Activated naive CD8-positive, alpha-beta T cell treated with anti-CD3 and anti-CD28 coated beads, Interleukin-2, amount 50 U/mL, for 24 hours (primary cell): ENCODE measurements around the gene TATDN2.

Experiments used
- ATAC-seq: fragments of 150-1000 bp; cut with Tn5 transposase; one replicate; pipeline ENCODE4 v1.10.0; 2021
- DNase-seq: peaks from one replicate; pipeline ENCODE4 v3.0.0; 2021
- H3K27ac Mint-ChIP-seq: one replicate; pipeline ENCODE4 v1.8.0; 2021; ENCODE audit warnings: mild to moderate bottlenecking, mixed read lengths
- H3K27me3 Mint-ChIP-seq: one replicate; pipeline ENCODE4 v1.8.0; 2021; ENCODE audit warnings: mixed read lengths
- H3K36me3 Mint-ChIP-seq: one replicate; pipeline ENCODE4 v1.8.0; 2021; ENCODE audit warnings: low read depth, mixed read lengths
- H3K4me1 Mint-ChIP-seq: one replicate; pipeline ENCODE4 v1.8.0; 2021; ENCODE audit warnings: mixed read lengths
- H3K4me3 Mint-ChIP-seq: one replicate; pipeline ENCODE4 v1.8.0; 2021; ENCODE audit warnings: mild to moderate bottlenecking, moderate library complexity, mixed read lengths
- H3K9me3 Mint-ChIP-seq: one replicate; pipeline ENCODE4 v1.8.0; 2021; ENCODE audit warnings: mixed read lengths

Gene TATDN2

DNA sequence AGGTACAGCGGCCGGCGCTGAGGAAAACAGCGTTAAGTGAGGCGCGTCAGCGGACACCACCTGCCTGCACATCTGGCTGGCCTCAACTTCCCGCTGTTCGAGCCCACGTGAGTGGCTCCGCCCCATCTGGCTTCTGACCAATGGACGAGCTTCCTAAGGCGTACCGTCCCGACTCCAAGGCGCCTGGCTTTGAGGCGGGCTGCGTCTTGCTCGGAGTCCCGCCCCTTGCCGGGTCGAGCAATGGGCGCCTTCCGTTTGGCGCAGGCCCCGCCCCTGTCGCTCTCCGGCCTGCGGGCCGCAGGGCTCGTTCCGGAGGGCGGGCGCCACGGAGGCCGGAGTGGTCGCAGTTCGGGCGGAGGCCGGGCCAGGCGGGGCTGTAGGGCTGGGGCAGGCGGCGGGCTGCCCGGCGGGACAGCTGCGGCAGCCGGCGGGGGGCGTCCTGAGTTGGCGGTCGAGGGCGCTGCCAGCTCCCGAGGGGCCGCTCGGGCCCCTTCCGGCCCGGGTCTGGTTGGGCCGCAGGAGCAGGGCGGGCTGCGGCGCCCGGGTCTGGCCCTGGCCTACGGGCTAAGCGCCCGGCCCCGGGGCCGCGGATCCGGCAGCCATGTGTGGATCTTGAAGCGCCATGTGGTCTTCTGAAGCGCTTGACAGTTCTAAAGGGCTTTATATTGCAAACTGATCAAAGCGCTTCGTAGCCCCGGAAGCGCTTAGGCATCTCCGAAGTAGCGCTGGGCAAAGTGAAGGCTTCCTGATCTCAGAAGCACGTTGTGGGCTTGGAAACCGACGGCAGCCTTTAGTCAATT is at the start of gene TATDN2:
TATDN2 (plus strand) TSS at position 276 of the 800 bp plus-strand sequence. CDS start 742 bp downstream, outside the sequence.
- H3K27ac Mint-ChIP-seq, result peak within 1 kb of the TSS; percentile 95
- peaks cover 75% of the 10 kb centered on the region for H3K36me3 Mint-ChIP-seq
- H3K9me3 Mint-ChIP-seq, result peaks cover 24% of the 10 kb centered on the region
- H3K27me3 Mint-ChIP-seq, result no peaks in the 10 kb centered on the region
- H3K4me1 Mint-ChIP-seq, result peaks cover 66% of the 10 kb centered on the region
- H3K4me3 Mint-ChIP-seq, result peak within 1 kb of the TSS; percentile 96
- DNase-seq, result peak; percentile 92
- ATAC-seq, result peak; percentile 87

DNA sequence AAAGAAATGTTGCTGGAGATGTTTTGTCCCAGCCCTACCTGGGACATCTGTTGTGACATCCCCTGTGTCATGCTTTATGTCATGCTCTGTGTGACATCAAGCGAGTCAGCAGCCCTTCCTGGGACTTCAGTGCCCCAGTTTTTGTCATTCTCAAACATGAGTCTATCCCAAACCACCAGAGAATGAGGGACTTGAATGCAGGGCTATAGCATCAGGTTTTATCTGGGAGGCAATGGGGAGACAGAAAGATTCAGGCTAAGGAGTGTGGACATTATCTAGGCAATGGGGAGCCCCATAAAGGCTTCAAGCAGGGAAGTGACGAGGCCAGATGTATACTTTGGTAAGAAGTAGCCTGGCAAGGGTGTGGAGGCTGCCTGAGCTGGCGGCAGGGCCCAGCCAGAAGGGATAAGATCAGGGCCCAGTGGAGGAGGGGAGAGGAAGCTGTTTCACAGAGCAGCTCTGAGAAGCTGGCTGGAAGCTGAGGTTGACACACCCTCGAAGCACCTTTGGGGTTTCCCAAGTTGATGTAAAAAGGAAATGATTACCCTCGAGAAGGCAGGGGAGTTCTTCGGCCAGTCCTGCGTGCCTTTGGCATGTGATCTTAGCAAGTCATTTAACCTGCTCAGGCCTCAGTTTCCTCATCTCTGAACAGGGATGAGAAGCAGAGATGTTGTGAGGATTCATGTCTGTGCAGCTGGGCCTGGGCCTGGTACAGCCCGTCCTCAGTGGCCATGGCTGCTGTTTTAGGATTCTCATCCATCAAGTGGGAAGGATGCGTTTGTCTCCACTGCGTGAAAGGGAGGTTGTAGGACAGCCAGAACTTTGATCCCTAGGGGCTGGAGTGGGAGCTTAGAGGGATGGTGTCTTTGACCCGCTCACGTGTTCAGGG is 49.3 kb upstream of the TATDN2 start:
- H3K27ac Mint-ChIP-seq, result peak overlapping the region; percentile 93

GRCh38 chr3:10204921-10205320 is 43.3 kb upstream of the TATDN2 start:
- Mint-ChIP-seq H3K4me3 (no peak overlapping the region), H3K36me3 (peaks cover 11% of the 10 kb centered on the region), H3K27ac (no peak overlapping the region), H3K4me1 (peaks cover 35% of the 10 kb centered on the region), H3K9me3 (no peaks in the 10 kb centered on the region), H3K27me3 (no peaks in the 10 kb centered on the region)
- ATAC-seq (no peak), DNase-seq (no peak)

More for the DNA sequence above, 49.3 kb upstream of the TATDN2 start:
- DNase-seq (peak; percentile 73), ATAC-seq (peak; percentile 93)
- peak overlapping the region; percentile 15 for H3K4me3 Mint-ChIP-seq
- peaks cover 8% of the 10 kb centered on the region for H3K36me3 Mint-ChIP-seq
- H3K27me3 Mint-ChIP-seq, result no peaks in the 10 kb centered on the region
- H3K4me1 Mint-ChIP-seq, result peaks cover 77% of the 10 kb centered on the region
- no peaks in the 10 kb centered on the region for H3K9me3 Mint-ChIP-seq

DNA sequence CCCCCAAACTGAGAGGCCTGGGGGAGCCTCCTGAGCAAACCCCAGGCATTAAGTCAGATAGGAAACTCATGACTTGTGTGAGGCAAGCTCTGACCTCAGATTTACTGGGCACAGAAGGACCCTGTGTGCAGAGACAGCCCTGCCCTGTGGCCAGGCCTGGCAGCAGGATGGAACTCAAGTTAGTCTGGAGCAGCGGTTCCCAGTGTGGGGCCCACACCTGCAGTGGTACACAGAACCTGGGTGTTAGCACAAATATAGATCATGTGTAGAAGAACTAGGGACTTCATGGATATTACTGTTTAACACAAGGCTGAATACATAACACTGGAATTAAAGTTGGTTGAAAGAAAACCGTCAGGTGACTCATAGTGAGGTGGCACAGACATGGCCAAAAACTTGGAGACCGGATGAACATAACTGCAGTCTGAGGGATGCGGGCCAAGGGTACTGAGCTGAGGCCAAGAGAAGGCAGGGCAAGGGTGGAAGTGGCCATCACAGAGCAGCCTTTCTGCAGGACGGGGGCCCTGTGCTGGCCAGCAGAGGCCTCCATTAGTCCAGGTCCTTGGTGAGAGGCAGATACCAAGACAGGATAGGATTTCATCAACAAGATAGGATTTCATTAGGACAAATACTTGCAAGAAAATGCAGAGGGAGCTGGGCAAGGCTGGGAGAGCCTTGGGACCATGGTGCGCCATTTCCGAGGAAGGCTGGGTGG is 42.7 kb upstream of the TATDN2 start:
- no peak overlapping the region for H3K4me3 Mint-ChIP-seq
- DNase-seq (no peak), ATAC-seq (peak; percentile 30)

GRCh38 chr3:10206166-10206511 is 42.1 kb upstream of the TATDN2 start:
- ATAC-seq (no peak), DNase-seq (no peak)
- Mint-ChIP-seq H3K36me3 (peaks cover 11% of the 10 kb centered on the region), H3K27ac (no peak overlapping the region), H3K27me3 (no peaks in the 10 kb centered on the region), H3K9me3 (no peaks in the 10 kb centered on the region), H3K4me1 (peaks cover 29% of the 10 kb centered on the region), H3K4me3 (no peak overlapping the region)

More for the DNA sequence above, 42.7 kb upstream of the TATDN2 start:
- H3K27me3 Mint-ChIP-seq, result no peaks in the 10 kb centered on the region
- H3K36me3 Mint-ChIP-seq, result peaks cover 11% of the 10 kb centered on the region
- H3K4me1 Mint-ChIP-seq, result peaks cover 32% of the 10 kb centered on the region
- H3K27ac Mint-ChIP-seq, result peak overlapping the region; percentile 41
- no peaks in the 10 kb centered on the region for H3K9me3 Mint-ChIP-seq

- H3K27ac Mint-ChIP-seq, result peak overlapping the region; percentile 48
- DNase-seq, result no peak
These were observed 35.0 kb upstream of the TATDN2 start for GRCh38 chr3:10213156-10213792.

GRCh38 chr3:10215578-10216368 is 32.5 kb upstream of the TATDN2 start:
- ATAC-seq (no peak), DNase-seq (no peak)
- H3K4me3 Mint-ChIP-seq, result no peak overlapping the region
- H3K4me1 Mint-ChIP-seq, result peaks cover 8% of the 10 kb centered on the region
- H3K36me3 Mint-ChIP-seq, result peaks cover 25% of the 10 kb centered on the region
- H3K27ac Mint-ChIP-seq, result peak overlapping the region; percentile 2
- H3K9me3 Mint-ChIP-seq, result peaks cover 6% of the 10 kb centered on the region
- H3K27me3 Mint-ChIP-seq, result no peaks in the 10 kb centered on the region

More at GRCh38 chr3:10213156-10213792, 35.0 kb upstream of the TATDN2 start:
- ATAC-seq, result no peak
- Mint-ChIP-seq H3K9me3 (peaks cover 6% of the 10 kb centered on the region), H3K36me3 (peaks cover 24% of the 10 kb centered on the region), H3K4me3 (no peak overlapping the region), H3K27me3 (no peaks in the 10 kb centered on the region), H3K4me1 (peaks cover 3% of the 10 kb centered on the region)

DNA sequence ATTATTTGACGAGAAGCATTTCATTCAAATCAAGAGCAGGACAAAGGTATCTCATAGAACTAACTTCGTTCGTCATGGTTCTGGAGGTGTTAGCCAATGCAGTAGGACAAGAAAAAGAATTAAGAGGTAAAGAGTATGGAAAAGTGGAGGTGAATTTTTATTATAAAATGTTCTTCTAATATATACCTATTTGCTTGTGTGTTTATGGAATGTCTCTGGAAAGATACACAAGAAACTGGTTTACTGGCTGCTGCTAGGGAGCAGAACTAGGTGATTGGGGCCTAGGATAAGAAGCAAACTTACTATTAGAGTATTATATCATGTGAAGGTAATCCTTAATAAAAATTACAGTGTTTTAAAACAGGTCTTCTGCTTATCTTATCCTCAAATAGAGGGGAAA is 30.9 kb upstream of the TATDN2 start:
- Mint-ChIP-seq H3K27me3 (no peaks in the 10 kb centered on the region), H3K4me1 (peaks cover 19% of the 10 kb centered on the region), H3K27ac (no peak overlapping the region), H3K36me3 (peaks cover 25% of the 10 kb centered on the region), H3K4me3 (no peak overlapping the region), H3K9me3 (peaks cover 6% of the 10 kb centered on the region)
- DNase-seq (no peak), ATAC-seq (no peak)

DNA sequence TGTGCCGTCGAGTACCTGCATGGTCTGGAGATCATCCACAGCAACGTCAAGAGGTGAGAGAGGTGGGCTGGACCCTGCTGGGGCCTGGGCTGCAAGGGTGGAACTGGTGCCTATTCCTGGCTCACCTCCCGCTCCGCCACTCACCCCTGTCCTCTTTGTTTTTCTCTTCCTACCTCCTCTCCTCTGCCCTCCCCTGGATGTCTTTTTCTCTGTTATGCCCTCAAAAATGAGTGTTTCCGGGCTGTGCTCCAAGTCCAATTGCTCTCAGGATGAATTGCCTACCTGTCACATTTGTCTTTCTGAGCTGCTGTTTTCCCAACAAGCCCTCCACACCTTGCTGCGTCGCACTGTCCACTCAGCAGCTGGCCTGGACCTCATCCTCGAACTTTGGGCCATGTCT is 28.5 kb upstream of the TATDN2 start:
- Mint-ChIP-seq H3K9me3 (peaks cover 6% of the 10 kb centered on the region), H3K27me3 (no peaks in the 10 kb centered on the region), H3K4me3 (no peak overlapping the region), H3K4me1 (peaks cover 39% of the 10 kb centered on the region), H3K27ac (peak overlapping the region; percentile 35), H3K36me3 (peaks cover 29% of the 10 kb centered on the region)
- DNase-seq, result no peak
- no peak for ATAC-seq

DNA sequence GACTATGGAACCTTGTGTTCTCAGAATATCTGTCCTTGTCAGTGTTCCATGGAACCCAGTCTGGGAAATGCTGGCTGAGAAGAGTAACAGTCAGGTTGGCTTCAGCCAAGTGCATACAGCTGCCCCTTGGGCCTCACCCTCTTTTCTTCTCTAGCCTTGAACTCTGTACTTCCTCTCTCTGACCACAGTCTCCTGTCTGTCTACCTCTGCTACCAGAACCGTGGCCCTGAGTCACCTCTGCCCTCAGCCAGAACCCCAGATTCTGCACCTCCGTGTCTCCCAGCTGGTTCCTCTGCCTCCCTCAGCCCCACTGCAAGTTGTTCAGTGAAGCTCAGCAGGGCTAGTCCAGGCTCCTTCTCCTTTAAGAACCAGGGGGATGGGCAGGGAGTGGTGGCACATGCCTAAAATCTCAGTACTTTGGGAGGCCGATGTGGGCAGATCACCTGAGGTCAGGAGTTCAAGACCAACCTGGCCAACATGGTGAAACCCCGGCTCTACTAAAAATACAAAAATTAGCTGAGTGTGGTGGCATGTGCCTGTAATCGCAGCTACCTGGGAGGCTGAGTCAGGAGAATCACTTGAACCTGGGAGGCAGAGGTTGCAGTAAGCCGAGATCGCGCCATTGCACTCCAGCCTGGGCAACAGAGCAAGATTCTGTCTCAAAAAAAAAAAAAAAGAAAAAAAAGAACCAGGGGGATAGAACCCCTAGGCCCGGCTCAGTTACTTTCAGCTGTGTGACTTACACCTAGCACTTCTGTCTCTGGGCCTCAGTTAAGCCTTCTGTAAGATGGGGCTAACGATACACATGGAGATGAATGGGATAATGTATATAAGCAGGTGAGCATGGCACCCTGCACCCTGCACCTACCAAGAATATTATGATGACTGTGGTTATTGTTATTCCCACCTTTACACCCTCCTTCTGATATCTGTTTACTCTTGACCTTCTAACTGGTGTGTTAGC is 24.3 kb upstream of the TATDN2 start:
- DNase-seq (peak; percentile 41), ATAC-seq (peak; percentile 35)
- peaks cover 71% of the 10 kb centered on the region for H3K4me1 Mint-ChIP-seq
- no peaks in the 10 kb centered on the region for H3K9me3 Mint-ChIP-seq
- H3K27ac Mint-ChIP-seq, result peak overlapping the region; percentile 62
- no peaks in the 10 kb centered on the region for H3K27me3 Mint-ChIP-seq
- H3K36me3 Mint-ChIP-seq, result peaks cover 16% of the 10 kb centered on the region
- no peak overlapping the region for H3K4me3 Mint-ChIP-seq

- ATAC-seq (peak; percentile 52), DNase-seq (peak; percentile 69)
- Mint-ChIP-seq H3K4me1 (peaks cover 78% of the 10 kb centered on the region), H3K4me3 (peak overlapping the region; percentile 39), H3K27ac (peak overlapping the region; percentile 93), H3K27me3 (no peaks in the 10 kb centered on the region), H3K9me3 (no peaks in the 10 kb centered on the region), H3K36me3 (peaks cover 20% of the 10 kb centered on the region)
These were observed 23.2 kb upstream of the TATDN2 start for GRCh38 chr3:10224794-10225665.

DNA sequence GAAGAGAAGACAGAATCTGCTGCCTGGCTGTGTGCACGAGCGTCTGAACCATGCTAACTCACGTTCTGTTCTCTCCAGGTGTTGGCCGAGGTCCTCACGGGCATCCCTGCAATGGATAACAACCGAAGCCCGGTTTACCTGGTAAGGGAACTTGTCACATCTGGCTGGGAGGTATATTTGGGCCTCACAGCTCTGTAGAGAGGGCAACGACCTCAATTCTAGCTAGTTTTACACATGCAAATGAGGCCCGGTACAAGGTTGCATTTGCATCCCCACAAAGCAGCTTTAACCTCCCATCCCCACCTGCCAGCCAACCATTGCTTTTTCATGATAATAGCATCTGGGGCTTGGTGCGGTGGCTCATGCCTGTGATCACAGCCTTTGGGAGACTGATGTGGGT is 22.0 kb upstream of the TATDN2 start:
- no peak overlapping the region for H3K4me3 Mint-ChIP-seq
- DNase-seq, result no peak
- H3K4me1 Mint-ChIP-seq, result peaks cover 70% of the 10 kb centered on the region
- H3K27me3 Mint-ChIP-seq, result no peaks in the 10 kb centered on the region
- H3K27ac Mint-ChIP-seq, result no peak overlapping the region
- H3K36me3 Mint-ChIP-seq, result peaks cover 18% of the 10 kb centered on the region
- no peaks in the 10 kb centered on the region for H3K9me3 Mint-ChIP-seq
- ATAC-seq, result no peak
